Coronary artery (tissue), 2 donors: ENCODE results near the gene HELQ.

Source experiments
- DNase-seq: peaks from one replicate; pipeline ENCODE4 v3.0.0-alpha.2; 2017; ENCODE audit warnings: low spot score
- H3K27ac ChIP-seq, 2 donors: fragments of 200-600 bp; sonication (generic); one replicate each; pipeline ENCODE4 v1.5.1; 2016 to 2019
- H3K4me3 ChIP-seq: fragments of 200-600 bp; sonication (generic); 2 replicates; pipeline ENCODE4 v1.5.1; 2016; ENCODE audit warnings: mild to moderate bottlenecking, moderate library complexity
- TF ChIP-seq, protein P1 (sequence below): fragments of 200-600 bp; sonication (generic); IDR thresholded peaks from one replicate; pipeline ENCODE4 v1.5.1; 2019; ENCODE audit warnings: antibody characterized with exemption

The HELQ gene

DNA sequence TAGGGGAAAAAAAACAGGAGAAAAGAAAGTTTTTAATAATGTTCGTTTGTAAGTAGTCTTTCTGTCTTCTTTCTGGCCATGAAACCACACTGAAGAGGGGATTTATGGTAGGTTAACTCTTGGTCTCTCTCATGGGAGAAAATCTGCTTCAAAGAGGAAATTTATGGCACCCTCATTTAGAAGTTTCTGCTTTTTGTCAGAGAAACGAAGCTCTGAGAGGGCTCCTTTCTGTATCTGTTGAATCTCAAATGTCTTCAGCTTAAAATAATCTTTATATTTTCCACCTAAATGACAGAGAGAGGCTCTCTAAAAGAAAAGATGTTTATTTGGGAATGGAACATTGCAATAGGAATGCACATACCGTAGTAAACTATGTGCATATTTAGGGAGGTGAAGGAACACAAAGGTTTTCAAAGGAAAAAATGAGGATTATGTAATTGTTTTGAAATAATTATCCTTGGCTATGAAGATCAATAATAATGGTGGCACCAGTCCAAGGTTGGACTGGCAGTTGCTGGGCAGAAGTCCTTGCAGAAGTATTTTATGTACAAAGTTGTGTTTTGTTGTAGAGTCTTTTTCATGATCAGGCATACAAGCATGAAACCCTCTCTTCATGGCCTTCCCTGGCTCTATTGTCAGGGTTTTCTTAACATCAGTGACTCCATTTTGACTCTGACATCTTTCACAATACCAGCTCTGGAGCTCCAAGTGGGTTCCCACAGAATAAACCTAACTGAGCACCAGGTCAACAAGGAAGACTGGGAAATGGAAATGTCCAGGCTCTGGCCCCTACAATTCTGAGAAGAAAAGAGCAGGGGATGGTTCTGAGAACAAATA is 67.9 kb downstream of the HELQ start:
- no peak for DNase-seq
- Histone ChIP-seq H3K27ac (no peak overlapping the region), H3K4me3 (no peak overlapping the region)
- TF ChIP-seq, protein P1, sequence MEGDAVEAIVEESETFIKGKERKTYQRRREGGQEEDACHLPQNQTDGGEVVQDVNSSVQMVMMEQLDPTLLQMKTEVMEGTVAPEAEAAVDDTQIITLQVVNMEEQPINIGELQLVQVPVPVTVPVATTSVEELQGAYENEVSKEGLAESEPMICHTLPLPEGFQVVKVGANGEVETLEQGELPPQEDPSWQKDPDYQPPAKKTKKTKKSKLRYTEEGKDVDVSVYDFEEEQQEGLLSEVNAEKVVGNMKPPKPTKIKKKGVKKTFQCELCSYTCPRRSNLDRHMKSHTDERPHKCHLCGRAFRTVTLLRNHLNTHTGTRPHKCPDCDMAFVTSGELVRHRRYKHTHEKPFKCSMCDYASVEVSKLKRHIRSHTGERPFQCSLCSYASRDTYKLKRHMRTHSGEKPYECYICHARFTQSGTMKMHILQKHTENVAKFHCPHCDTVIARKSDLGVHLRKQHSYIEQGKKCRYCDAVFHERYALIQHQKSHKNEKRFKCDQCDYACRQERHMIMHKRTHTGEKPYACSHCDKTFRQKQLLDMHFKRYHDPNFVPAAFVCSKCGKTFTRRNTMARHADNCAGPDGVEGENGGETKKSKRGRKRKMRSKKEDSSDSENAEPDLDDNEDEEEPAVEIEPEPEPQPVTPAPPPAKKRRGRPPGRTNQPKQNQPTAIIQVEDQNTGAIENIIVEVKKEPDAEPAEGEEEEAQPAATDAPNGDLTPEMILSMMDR, result no peak

DNA sequence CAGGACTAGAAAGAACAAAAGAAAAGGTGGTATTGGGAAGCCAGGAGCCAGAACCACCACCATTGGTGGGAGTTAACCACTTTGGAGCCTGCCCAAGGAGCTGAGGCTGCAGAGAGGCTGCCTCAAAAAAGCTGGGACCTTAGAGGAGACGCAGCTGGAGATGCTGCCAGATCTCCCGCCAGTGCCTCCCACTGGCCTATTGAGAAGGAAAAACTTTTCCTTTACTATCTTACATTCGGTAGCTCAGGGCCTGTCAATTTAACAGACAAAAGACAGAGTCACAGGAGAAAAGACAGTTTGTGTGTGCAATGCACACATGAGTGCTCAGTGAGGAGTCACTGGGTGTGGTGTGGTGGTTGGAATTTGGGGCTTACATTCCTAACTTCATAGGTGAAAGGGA is 68.6 kb downstream of the HELQ start:
- no peak overlapping the region for H3K4me3 ChIP-seq
- no peak for DNase-seq
- no peak overlapping the region for H3K27ac ChIP-seq
- TF ChIP-seq, protein P1, result no peak

DNA sequence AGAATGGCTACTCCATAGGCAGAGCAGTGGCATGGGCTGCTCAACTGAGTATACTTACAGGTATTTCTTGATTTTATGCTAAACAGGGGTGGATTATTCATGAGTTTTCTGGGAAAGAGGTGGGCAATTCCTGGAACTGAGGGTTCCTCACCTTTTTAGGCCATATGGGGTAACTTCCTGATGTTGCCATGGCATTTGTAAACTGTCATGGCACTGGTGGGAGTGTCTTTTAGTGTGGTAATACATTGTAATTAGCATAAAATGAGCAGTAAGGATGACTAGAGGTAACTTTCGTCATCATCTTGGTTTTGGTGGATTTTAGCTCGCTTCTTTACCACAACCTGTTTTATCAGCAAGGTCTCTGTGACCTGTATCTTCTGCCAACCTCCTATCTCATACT is 72.8 kb downstream of the HELQ start:
- H3K27ac ChIP-seq, result no peak overlapping the region
- TF ChIP-seq, protein P1, result no peak
- DNase-seq, result no peak
- no peak overlapping the region for H3K4me3 ChIP-seq

DNA sequence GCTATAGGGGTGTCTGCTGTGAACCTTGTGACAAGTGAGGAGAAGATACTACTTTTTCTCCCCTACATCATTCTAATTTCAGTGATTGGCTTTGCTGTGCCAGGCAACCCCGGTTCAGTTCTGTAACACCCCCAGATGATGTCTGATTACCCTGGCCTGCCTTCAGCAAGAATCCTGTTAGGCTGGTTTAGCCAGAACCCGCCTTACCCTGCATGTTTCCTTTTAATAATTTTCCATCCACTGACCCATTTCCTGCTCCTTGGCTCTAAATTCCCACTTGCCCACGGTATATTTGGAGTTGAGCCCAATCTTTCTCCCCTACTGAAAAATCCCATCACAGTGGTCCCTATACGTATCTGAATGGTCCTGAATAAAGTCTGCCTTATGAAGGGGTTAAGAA is 74.5 kb downstream of the HELQ start:
- TF ChIP-seq, protein P1, result no peak
- Histone ChIP-seq H3K27ac (no peak overlapping the region), H3K4me3 (no peak overlapping the region)
- no peak for DNase-seq

DNA sequence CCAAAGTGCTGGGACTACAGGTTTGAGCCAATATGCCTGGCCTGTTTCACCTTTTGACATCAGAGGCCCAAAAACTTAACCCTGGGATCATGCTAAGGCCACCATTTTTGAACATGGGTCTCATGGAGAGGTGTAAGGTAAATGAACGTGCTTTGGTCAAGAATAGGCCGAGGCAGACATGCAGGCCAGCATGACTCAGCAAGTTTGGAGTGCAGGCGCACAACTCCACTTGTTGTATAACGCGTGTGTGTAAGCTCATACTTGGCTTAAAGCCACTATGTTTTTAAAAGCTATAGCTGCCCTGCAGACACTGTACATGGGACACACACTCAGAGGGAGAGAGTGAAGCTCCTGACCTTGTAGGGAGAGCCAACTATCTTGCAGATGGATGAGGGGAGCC is 77.2 kb downstream of the HELQ start:
- H3K4me3 ChIP-seq, result no peak overlapping the region
- DNase-seq, result no peak
- TF ChIP-seq, protein P1, result no peak
- no peak overlapping the region for H3K27ac ChIP-seq

DNA sequence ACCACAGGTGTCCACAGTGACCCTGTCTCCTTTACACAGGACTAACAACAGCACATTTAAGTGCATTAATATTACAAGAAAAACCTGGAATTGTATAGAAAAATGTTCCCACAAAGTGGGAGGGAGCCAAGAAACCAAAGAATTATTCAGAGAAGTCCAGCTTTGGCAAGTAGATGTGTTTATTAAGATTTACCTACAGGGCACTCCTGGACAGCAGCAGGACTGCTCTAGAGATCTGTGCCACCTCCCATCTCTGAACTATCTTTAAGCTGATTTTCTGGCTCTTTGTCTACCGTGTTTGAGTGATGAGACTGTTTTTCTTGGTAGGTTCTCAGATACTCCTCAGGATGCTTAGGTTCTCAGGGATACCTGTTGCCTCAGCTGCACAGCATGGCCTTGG is 82.7 kb downstream of the HELQ start:
- TF ChIP-seq, protein P1, result no peak
- no peak overlapping the region for H3K27ac ChIP-seq
- DNase-seq, result no peak
- no peak overlapping the region for H3K4me3 ChIP-seq

DNA sequence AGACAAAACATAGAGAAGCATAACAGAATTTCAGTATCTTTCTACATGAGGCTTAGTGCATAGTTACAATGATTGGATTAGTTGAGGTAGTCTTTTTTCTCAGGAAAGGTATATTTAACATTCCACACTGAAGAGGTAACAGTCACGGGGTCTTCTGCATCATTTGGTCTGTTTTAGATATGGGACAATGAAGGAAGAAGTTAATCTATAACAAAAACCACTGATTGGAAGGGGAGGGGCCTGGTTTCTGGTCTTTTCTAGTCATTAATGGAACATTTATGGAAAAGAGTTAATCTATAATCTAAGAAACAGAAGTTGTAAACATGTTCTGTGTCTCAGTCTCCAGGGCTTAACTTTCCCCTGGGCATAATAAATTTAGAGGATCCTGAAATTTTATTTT is 83.7 kb downstream of the HELQ start:
- Histone ChIP-seq H3K27ac (no peak overlapping the region), H3K4me3 (no peak overlapping the region)
- DNase-seq, result no peak
- TF ChIP-seq, protein P1, result no peak
